ENCODE results near the gene PACRG. TPM values are rescaled to one million over a fixed set of nuclear protein-coding genes. Genes with fewer than 3 reads are reported as not detected.
A peak's percentile ranks its signal among the peaks of the same experiment; 100 is the strongest.

Gene PACRG
- total RNA-seq, 1 donor from 2014 or later, result 1.8 TPM

DNA sequence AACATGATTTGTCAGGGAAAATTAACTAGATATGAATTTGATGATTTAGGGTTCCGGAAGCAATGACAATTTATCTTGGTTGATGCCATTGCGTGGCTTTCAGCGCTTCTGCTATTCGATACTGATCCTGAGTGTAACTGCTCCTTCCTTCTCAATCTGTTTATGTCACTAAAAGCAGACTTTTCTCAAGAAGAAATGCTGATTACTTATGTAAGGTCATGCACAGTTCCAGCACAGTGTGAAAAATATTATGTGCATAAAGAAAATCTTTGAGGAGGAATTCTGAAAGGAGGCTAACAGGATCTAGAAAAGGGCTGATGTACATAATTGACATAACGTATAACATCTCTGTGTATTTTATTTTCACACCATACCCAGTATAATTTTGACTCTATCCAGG is 336.6 kb downstream of the PACRG start:
- no peak for ATAC-seq
- DNase-seq (ENCODE audit: low spot score), result no peak

DNA sequence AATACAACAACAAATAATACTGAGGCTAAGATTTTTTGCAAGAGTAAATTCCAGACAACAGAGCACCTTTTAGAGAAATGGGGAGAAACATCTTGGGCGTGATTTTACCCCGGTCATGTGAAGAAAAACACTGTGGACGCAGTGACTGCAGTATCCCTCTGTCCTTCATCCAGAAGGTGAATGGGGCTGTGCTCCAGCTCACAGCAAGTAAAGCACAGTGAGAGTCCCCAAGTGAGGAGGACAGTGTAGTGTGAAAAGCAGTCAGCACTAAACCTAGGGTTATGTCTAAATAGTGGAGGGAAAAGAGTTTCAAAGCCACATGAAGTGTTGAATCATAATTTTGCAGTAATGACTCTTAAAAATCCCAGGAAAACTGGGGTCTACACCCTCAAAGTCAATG is 338.4 kb downstream of the PACRG start:
- ATAC-seq (no peak), DNase-seq (ENCODE audit: low spot score) (no peak)

DNA sequence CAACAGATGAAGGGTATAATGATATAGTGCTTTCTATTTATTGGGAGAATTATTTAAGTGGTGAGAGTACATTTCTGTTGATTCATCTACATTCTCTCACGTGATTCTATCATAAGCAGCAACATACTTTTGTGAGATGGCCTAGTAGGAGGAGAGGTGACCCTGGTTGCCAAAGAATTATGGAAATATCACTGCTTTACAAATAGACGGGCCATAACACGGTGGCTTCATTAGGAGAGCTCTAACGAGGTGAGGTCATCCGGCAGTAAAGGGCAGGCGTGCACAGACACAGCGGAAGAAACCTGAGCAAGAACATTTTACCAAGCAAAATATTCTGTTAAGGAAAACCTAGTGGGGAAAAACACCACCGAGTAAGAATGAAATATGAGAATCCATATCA is 349.4 kb downstream of the PACRG start:
- DNase-seq (ENCODE audit: low spot score) (no peak), ATAC-seq (no peak)

DNA sequence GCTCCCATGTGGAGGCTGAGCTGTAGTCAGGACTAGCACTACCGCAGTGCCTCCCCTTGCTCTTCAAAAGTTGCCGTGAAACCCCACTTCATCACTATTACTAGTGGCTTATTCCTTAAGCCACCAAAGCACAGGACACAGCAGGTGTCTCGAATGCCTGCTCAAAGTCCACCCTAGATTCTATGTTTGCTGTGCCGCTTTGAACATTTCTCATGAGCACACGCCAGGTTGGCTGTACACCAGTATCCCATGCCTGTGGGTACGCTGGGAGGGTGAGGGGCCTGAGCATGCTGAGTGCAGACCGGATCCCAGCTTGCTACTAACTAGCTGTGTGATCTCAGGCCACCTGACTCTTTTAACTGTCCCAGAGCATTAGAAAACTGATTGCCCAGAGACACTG is 350.9 kb downstream of the PACRG start:
- no peak for DNase-seq (ENCODE audit: low spot score)
- peak; percentile 92 for ATAC-seq

DNA sequence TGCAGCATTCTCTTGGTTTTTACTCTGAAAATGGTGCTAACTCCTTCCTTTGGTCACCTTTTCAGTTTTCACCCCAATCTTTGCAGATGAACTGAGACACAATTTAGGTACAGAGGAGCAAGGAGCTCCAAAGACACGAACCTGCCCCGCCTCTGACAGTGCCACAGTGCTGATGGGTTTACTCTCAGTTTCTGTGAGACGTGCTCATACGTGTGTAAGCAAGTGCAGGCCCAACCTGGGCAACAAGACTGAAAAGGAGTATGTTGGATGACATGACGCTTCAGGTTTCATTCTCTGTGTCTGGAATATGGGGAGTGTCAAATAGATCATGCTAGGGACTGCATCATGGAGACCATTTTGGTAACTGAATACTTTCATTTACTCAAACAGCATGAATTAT is 352.5 kb downstream of the PACRG start:
- DNase-seq (ENCODE audit: low spot score) (no peak), ATAC-seq (no peak)

GRCh38 chr6:163083141-163083540 is 355.4 kb downstream of the PACRG start:
- no peak for ATAC-seq
- no peak for DNase-seq (ENCODE audit: low spot score)

DNA sequence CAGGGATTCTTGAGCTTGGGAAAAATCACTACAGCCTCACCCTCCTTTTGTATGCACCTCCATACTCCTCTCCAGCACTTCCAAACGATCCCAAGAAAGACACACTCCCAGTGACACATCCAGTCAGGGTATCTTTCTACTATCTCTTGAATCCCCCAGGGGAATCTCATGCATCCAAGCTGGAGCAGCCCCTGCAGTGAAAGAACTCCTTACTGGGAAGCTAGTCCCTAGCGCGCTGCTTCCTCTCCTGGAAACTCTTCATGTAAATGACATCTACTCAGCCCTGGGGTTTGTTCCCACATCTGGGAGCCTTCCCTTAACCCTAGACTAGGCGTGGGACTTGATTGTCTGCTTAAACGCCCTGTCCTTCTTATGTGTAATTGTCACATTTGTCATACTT is 357.7 kb downstream of the PACRG start:
- no peak for ATAC-seq

GRCh38 chr6:163085861-163086623 is 358.3 kb downstream of the PACRG start:
- no peak for ATAC-seq
- DNase-seq (ENCODE audit: low spot score), result no peak

More for the DNA sequence above, 357.7 kb downstream of the PACRG start:
- no peak for DNase-seq (ENCODE audit: low spot score)

DNA sequence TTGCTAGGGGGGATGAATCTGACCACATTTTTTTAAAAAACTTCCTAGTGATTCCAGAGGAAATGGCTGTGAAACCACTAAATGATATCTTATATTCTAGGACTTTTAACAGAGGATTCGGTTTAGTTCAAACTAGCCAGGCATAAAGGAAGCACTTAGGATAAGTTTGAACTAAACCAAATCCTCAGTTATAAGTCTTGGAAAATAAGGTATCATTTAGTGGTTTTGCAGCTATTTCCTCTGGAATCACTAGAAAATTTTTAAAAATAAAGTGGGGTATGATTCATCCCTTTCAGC is 358.8 kb downstream of the PACRG start:
- DNase-seq (ENCODE audit: low spot score), result no peak
- ATAC-seq, result no peak

- DNase-seq (ENCODE audit: low spot score) (no peak), ATAC-seq (no peak)
Measured at GRCh38 chr6:163087981-163088380, 360.2 kb downstream of the PACRG start.

DNA sequence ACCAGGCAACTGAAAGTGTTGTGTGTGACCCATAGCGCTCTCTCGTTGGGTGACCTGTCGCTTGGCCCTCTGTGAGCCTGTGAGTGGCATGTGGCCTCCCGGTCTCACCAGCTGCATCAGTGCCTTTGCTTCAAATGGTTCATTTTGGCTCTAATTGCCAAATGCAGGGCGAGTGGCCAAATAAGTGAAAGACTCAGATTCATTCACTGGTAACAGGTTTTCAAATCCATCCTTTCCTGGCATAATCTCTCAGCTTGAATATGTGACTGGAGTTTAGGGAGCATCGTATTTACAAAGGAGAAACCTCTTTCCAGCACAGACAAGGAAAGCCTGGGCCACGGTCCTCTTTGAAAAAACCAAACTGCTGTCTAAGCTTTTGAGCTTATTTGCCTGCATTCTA is 365.1 kb downstream of the PACRG start:
- no peak for DNase-seq (ENCODE audit: low spot score)
- ATAC-seq, result no peak

- DNase-seq (ENCODE audit: low spot score), result no peak
- ATAC-seq, result no peak
Measured at GRCh38 chr6:163094881-163095280, 367.1 kb downstream of the PACRG start.

GRCh38 chr6:163095401-163095800 is 367.6 kb downstream of the PACRG start:
- DNase-seq (ENCODE audit: low spot score), result no peak
- ATAC-seq, result no peak

DNA sequence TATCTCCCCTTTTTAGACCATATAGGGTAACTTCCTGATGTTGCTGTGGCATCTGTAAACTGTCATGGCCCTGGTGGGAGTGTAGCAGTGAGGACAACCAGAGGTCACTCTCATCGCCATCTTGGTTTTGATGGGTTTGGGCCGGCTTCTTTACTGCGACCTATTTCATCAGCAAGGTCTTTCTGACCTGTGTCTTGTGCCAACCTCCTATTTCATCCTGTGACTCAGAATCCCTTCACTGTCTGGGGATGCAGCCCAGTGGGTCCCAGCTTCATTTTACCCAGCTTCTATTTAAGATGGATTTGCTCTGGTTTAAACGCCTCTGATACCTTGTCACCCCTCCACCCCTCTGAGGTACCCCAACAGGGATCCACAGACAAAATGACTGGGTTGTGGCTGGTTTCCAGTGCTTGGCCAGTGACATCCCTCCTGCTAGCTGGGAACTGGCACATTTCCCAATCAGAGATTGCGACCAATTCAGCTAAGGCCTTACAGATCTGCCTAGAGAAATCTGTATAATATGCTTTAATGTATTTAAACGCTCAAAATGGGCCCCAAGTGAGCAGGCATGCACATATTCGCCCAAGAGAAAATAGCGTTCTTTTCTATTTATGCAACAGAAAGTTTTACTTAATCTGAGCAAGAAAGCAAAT is 371.2 kb downstream of the PACRG start:
- DNase-seq (ENCODE audit: low spot score) (no peak), ATAC-seq (no peak)

DNA sequence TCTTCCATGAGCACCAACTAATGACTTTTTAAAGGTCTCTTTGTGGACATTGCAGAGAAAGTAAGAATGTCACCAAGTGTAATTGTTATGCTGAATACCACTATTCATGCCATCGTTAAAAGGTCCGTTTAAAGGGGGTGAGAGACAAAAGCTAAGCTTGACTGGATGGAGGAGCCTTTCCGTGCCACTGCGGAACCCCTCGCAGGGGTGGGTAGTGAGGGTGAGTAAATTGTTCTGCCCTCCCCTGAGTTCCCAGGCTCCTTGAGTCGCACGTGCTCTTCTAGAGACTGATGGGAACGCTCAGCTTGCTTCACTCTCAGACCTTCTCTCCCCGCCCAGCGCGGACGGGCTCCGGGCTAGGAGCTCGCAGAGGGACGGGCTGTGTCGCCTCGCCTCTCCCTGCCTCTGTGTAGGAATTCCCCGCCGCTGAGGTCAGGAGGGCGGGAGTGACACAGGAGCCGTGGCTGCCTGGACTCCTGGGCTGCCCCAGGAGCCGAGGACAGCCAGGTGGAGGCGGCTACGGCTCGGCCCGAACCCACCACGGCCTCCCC is 371.9 kb downstream of the PACRG start:
- ATAC-seq, result no peak
- no peak for DNase-seq (ENCODE audit: low spot score)

GRCh38 chr6:163100259-163100658 is 372.5 kb downstream of the PACRG start:
- ATAC-seq (no peak), DNase-seq (ENCODE audit: low spot score) (no peak)

GRCh38 chr6:163113358-163113962 is 385.7 kb downstream of the PACRG start:
- ATAC-seq (no peak), DNase-seq (ENCODE audit: low spot score) (no peak)

DNA sequence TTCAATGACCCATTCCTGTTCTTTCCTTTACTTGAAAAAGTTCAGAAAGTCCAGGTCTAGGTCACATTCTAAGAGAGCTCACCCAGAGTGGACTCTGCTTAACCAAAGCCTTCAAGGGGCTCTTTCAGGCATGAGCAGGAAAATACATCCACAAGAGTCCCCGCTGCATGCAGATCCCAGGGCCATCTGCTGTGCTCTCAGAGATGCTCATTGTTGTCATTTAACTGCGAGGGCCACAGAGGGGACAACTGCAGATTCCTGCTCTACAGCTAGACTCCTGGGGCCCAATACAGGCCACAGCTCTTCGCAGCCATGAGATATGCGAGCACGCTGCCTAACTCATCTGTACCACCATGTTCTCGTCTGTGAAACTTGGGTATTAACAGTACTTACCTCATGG is 391.2 kb downstream of the PACRG start:
- no peak for DNase-seq (ENCODE audit: low spot score)
- no peak for ATAC-seq

DNA sequence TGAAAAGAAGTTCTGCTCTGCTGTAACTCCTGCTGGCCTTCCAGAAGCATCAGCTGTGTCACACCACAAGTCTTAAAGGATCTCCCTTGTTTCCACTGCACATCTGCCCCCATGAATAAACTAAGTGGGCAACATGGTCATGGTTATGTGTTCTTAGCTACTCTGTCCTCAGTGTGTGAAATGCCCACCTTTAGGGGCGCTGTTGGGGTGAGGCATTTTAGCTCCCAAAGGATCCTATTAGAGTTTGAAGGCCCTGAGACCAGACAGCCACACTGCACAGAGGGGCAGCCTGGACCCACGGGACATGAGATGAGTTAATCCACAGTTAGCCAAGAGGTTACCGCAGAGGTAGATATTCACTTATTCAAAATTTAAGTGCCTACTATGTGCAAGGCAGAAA is 392.4 kb downstream of the PACRG start:
- ATAC-seq (no peak), DNase-seq (ENCODE audit: low spot score) (no peak)

GRCh38 chr6:163121270-163121669 is 393.5 kb downstream of the PACRG start:
- ATAC-seq, result no peak
- no peak for DNase-seq (ENCODE audit: low spot score)

DNA sequence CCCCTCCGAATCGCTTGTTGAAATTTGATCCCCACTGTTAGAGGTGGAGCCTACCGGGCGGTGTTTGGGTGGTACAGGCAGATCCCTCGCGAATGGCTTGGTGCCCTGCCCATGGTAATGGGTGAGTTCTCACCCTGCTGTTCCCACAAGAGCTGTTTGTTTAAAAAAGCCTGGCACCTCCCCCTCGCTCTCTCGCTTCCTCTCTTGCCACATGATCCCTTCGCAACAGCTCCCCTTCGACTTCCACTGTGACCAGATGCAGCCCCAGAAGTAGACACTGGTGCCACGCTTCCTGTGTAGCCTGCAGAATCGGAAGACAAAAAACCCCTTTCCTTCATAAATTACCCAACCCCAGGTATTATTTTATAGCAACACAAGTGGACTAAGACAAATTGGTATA is 394.6 kb downstream of the PACRG start:
- no peak for DNase-seq (ENCODE audit: low spot score)
- ATAC-seq, result no peak

GRCh38 chr6:163123098-163123497 is 395.3 kb downstream of the PACRG start:
- no peak for DNase-seq (ENCODE audit: low spot score)
- ATAC-seq, result no peak

Data from left lobe of liver (tissue), 2 donors.